Body of pancreas (tissue), 4 donors: Measurements from ENCODE around the gene TBC1D8B.

Experiments used
- POLR2A ChIP-seq, 3 donors: fragments of 450-650 bp; IDR thresholded peaks; one replicate each; pipeline ENCODE4 v1.6.1; 2016; ENCODE audit warnings: antibody characterized with exemption in 3 of 3, mild to moderate bottlenecking in 2 of 3
- TF ChIP-seq, protein P1 (sequence below), 7 experiments: fragments of 450-650 bp in 4 of 7; fragments of 200-600 bp in 3 of 7; sonication (generic) in 3 of 7; IDR thresholded peaks; one replicate each; pipeline ENCODE4 v1.5.1; 2016 to 2019; ENCODE audit warnings: antibody characterized with exemption in 7 of 7

DNA sequence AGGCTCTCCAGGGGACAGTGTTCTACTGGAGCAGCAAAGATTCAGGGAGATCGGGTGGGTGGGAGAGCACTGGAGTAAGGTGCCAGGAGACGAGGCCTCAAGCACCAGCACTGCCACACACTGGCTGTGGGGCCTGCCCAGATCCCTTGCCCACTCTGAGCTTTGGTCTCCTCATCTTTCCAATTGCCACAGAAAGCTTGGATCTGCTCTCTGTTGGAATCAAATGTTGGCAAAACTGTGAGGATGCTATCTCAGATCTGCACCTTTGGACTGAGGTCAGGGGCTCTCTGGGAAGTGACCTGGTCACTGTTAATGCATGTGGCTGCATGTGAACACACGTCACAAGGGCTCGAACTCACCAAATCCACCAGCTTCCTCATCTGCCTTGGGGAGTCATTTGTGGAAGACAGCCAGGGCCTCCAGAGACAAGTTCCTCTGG, 99.3 kb downstream of the TBC1D8B start:
- TF ChIP-seq, protein P1, sequence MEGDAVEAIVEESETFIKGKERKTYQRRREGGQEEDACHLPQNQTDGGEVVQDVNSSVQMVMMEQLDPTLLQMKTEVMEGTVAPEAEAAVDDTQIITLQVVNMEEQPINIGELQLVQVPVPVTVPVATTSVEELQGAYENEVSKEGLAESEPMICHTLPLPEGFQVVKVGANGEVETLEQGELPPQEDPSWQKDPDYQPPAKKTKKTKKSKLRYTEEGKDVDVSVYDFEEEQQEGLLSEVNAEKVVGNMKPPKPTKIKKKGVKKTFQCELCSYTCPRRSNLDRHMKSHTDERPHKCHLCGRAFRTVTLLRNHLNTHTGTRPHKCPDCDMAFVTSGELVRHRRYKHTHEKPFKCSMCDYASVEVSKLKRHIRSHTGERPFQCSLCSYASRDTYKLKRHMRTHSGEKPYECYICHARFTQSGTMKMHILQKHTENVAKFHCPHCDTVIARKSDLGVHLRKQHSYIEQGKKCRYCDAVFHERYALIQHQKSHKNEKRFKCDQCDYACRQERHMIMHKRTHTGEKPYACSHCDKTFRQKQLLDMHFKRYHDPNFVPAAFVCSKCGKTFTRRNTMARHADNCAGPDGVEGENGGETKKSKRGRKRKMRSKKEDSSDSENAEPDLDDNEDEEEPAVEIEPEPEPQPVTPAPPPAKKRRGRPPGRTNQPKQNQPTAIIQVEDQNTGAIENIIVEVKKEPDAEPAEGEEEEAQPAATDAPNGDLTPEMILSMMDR (IDR thresholded peaks at IDR 0.05), result no peak
- no peak for TF ChIP-seq POLR2A (IDR thresholded peaks at IDR 0.05)
